ENCODE measurements around the gene RAI2.

Gene RAI2

DNA sequence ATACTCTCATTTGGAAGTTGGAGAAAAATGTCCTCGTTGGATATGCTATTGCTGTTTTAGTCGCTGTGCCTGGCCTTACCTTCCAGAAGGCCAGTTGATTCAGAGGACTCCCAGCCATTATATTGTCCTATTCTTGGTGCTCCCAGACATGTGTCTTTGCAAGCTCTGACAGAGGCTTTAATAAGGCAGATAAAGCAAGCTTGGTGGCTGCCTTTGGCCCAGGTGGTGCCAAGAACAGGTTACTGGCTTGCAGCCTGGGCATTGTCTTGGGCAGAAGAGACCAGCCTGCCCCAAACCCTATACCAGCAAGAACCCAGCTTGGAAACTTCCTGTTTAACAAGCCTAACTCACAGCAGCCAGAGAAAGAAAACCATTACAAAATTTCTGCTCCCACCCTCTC, 16.9 kb downstream of the RAI2 start:
- Mint-ChIP-seq H3K36me3 (ENCODE audit: low read depth) (no peaks in the 10 kb centered on the region), H3K27me3 (ENCODE audit: low read depth) (no peaks in the 10 kb centered on the region), H3K27ac (no peak overlapping the region), H3K4me1 (ENCODE audit: low read depth) (no peaks in the 10 kb centered on the region), H3K9me3 (no peaks in the 10 kb centered on the region), H3K4me3 (no peak overlapping the region)
- DNase-seq (ENCODE audit: low spot score): no peak

DNA sequence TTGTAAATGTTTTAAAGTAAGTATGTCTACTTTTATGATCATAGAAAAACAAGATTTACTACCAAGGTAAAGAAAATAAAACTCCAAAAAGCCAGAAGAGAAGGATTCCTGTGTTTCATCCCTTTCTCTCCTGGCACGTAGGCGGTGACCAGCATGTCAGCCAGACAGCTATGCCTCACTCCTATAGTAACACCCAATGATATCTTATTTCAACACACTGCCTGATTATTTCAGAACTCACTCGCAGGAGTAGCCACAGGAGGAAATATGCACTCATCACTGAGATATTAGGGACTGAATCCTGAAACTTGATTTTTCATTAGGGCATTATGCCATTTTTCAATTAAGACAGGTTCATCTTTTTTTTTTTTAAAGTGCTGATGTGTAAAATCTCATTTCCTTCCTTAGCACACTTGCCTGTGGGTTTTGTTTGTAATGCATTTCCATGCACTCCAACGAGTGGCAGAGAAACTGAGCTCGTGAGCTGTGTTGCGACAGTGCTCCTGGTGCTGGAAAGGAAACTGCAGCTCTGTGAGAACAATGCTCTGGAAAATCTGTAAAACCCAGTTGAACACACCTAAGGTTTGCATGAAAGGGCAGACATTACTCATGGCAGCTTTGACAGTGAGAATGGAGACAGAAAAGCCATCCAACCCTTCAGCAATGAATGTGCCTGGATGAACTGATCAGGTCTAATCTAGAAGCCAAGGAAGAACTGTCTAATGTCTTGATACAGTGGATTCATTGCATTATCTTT, 18.2 kb downstream of the RAI2 start:
- H3K36me3 Mint-ChIP-seq (ENCODE audit: low read depth): no peaks in the 10 kb centered on the region
- no peaks in the 10 kb centered on the region for H3K9me3 Mint-ChIP-seq
- no peak overlapping the region for H3K4me3 Mint-ChIP-seq
- no peaks in the 10 kb centered on the region for H3K4me1 Mint-ChIP-seq (ENCODE audit: low read depth)
- DNase-seq (ENCODE audit: low spot score): no peak
- H3K27me3 Mint-ChIP-seq (ENCODE audit: low read depth): no peaks in the 10 kb centered on the region
- H3K27ac Mint-ChIP-seq: no peak overlapping the region

DNA sequence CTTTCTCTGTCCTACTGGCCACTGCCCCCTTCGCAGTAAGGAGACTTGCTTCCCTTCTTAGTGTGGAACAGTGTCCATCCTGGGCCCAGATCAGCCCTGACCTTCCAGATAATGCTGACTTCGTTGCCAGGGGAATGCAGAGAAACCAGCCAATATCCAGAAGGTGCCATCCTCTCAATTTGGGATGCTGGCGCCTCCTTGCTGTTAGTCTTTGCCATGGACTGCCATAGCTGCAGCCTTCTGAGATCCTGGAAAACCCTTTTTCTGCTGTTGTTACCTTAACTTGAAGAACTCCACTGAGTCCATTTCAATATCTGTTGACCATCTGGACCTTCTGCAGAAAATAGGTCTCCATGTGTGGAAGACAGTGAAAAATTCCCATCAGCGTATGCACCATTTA, 21.8 kb downstream of the RAI2 start:
- H3K36me3 Mint-ChIP-seq (ENCODE audit: low read depth): no peaks in the 10 kb centered on the region
- no peak for DNase-seq (ENCODE audit: low spot score)
- H3K27me3 Mint-ChIP-seq (ENCODE audit: low read depth): no peaks in the 10 kb centered on the region
- H3K4me1 Mint-ChIP-seq (ENCODE audit: low read depth): no peaks in the 10 kb centered on the region
- H3K4me3 Mint-ChIP-seq: no peak overlapping the region
- no peaks in the 10 kb centered on the region for H3K9me3 Mint-ChIP-seq
- H3K27ac Mint-ChIP-seq: no peak overlapping the region

DNA sequence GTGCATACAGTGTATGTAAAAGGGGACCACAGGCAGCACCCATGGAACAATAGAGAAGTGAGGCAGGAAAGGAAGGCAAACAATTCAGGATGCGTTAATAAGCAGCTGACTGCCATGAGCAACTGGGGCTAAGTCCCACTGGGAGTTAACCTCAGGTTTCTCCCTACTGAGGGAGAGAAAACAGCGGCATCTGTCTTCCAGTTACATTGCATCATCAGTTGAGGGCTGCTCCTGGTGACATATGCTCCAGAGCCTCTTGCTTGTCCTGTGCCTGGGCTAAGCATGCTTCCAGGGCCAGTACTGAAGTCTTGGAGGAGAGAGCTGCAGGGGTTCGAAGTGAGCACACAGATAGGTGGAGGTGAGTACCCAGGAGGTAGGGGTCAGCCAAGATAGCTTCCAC, 24.3 kb downstream of the RAI2 start:
- no peaks in the 10 kb centered on the region for H3K27me3 Mint-ChIP-seq (ENCODE audit: low read depth)

DNA sequence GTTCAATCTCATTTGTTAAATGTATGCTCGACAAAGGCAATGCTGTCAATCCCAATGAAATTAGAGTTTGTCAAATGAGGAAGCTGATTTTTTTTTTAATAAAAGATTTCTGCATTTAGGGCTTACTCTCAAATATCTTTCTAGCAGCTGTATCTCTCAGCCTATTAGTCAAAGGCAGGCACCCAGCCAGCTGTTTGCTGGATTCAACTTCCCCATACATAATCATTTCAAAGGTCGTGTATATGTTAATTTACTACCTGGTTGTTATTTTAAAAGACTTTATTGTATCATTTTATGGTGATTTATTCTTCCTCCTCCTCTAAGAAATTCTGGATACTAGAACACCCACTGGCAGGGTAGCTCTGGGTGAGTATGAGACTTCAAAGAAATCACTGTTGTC, 27.1 kb downstream of the RAI2 start:
- no peak for DNase-seq (ENCODE audit: low spot score)
- Mint-ChIP-seq H3K27me3 (ENCODE audit: low read depth) (no peaks in the 10 kb centered on the region), H3K36me3 (ENCODE audit: low read depth) (no peaks in the 10 kb centered on the region), H3K4me1 (ENCODE audit: low read depth) (no peaks in the 10 kb centered on the region), H3K4me3 (no peak overlapping the region), H3K27ac (no peak overlapping the region), H3K9me3 (no peaks in the 10 kb centered on the region)

More for the DNA sequence above, 24.3 kb downstream of the RAI2 start:
- Mint-ChIP-seq H3K4me1 (ENCODE audit: low read depth) (no peaks in the 10 kb centered on the region), H3K4me3 (no peak overlapping the region), H3K36me3 (ENCODE audit: low read depth) (no peaks in the 10 kb centered on the region), H3K27ac (no peak overlapping the region), H3K9me3 (no peaks in the 10 kb centered on the region)
- DNase-seq (ENCODE audit: low spot score): no peak

DNA sequence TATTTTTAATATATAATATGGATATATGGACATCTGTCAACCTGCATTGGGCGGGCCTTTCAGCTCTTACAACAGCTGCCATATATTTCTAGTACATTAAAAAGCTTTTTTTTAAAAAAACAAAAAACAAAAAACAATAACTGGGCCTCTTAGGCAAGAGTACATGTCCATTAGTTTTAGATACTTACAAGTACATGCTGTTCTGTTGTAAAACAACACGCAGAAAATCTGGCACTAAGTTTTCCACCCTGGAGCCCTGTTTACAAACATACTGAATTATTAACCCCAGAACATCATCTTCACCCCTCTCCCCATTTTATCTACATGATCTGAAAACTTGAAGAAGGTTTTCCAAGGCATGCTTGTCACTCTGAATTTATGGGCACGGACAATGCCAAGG, 29.8 kb downstream of the RAI2 start:
- no peaks in the 10 kb centered on the region for H3K4me1 Mint-ChIP-seq (ENCODE audit: low read depth)
- no peaks in the 10 kb centered on the region for H3K9me3 Mint-ChIP-seq
- H3K27ac Mint-ChIP-seq: no peak overlapping the region
- H3K36me3 Mint-ChIP-seq (ENCODE audit: low read depth): no peaks in the 10 kb centered on the region
- no peaks in the 10 kb centered on the region for H3K27me3 Mint-ChIP-seq (ENCODE audit: low read depth)
- no peak for DNase-seq (ENCODE audit: low spot score)
- no peak overlapping the region for H3K4me3 Mint-ChIP-seq

DNA sequence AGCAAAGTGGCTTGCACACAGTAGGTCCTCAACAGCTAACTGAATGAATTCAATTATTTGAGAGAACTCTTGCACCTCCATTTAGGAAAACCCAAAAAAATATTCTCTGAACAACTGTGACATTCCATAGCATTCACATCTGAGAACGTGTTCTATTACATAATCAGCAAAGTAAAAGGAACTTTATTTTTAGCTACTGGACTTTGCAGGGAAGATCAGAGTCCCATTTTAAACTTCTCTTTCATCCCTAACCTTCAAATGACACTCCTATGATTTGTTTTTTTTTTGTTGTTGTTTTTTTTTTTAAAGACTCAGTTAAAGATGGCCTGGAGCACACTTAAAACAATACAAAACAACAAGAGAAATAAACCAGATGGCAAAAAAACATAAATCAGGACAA, 30.9 kb downstream of the RAI2 start:
- Mint-ChIP-seq H3K27ac (no peak overlapping the region), H3K9me3 (no peaks in the 10 kb centered on the region), H3K4me3 (no peak overlapping the region), H3K36me3 (ENCODE audit: low read depth) (no peaks in the 10 kb centered on the region), H3K27me3 (ENCODE audit: low read depth) (no peaks in the 10 kb centered on the region), H3K4me1 (ENCODE audit: low read depth) (no peaks in the 10 kb centered on the region)
- no peak for DNase-seq (ENCODE audit: low spot score)

DNA sequence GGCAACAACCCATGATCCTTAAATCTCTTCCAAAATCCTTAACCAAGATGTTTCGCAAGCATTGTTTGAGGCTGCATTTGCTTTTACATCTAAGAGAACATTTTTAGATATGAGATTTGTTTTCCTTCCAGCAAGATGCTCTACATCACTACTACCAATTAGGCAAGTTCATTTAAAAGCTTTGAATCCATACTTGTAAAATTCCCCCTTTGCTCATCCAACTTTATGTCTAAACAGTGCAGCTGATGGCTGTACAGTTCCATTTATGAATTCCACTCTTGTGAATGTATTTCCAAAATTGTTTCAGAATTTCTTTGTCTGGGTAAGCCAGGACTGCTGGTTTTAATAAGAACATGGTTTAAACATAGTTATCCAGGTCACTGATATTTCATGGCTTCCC, 31.5 kb downstream of the RAI2 start:
- H3K27ac Mint-ChIP-seq: no peak overlapping the region

DNA sequence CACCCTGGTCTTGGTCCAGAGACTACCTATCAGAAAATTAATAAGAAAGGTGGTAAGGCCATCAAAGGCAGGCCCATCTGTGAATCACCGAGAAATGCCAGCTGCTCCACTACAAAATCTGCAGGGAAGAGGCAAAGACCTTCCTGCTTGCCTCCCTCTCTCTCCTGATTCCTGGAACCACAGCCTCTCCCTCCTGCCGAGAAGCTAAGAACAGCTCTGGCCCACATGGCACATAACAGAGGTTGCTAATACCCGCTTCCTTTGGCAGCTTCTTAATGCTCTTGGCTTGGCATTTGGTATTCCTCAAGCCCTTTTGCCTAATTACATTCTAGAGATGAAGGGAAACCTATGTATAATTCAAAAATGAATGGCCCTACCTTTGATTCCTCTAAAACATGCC, 32.9 kb downstream of the RAI2 start:
- DNase-seq (ENCODE audit: low spot score): no peak
- Mint-ChIP-seq H3K36me3 (ENCODE audit: low read depth) (no peaks in the 10 kb centered on the region), H3K9me3 (no peaks in the 10 kb centered on the region), H3K27ac (no peak overlapping the region), H3K4me1 (ENCODE audit: low read depth) (no peaks in the 10 kb centered on the region), H3K27me3 (ENCODE audit: low read depth) (no peaks in the 10 kb centered on the region), H3K4me3 (no peak overlapping the region)

More for the DNA sequence above, 31.5 kb downstream of the RAI2 start:
- Mint-ChIP-seq H3K27me3 (ENCODE audit: low read depth) (no peaks in the 10 kb centered on the region), H3K9me3 (no peaks in the 10 kb centered on the region), H3K4me1 (ENCODE audit: low read depth) (no peaks in the 10 kb centered on the region), H3K4me3 (no peak overlapping the region), H3K36me3 (ENCODE audit: low read depth) (no peaks in the 10 kb centered on the region)
- no peak for DNase-seq (ENCODE audit: low spot score)

DNA sequence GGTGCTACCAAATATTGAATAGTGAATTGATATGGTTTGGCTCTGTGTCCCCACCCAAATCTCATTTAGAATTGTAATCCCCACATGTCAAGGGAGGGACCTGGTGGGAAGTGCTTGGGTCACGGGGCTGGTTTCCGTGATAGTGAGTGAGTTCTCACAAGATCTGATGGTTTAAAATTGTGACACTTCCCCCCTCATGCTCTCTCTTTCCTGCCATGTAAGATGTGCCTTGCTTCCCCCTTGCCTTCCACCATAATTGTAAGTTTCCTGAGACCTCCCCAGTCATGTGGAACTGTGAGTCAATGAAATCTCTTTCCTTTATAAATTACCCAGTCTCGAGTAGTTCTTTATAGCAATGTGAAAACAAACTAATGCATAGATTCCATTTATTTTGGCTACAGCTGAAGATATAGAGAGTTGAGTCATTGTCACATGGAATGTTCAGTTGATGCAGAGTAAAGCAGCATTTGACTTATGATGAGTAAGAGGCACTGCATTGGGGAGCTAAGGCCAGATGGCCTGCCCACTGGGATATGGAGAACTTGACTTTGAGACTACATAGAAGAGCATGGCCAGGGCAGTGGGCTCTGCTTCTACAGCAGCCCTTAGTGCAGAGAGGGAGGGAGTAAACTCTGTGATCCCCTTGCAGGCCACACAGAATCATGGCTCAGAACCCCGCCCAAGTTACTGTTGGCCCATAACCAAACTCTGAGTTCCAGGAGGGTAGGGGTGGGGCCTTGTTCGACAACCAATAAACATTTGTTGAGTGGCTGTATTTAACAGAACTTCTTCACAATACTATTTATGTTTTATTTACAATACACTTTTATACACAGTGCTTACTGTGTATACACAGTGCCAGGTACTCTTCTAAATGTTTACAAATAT, 34.2 kb downstream of the RAI2 start:
- no peak overlapping the region for H3K27ac Mint-ChIP-seq

DNA sequence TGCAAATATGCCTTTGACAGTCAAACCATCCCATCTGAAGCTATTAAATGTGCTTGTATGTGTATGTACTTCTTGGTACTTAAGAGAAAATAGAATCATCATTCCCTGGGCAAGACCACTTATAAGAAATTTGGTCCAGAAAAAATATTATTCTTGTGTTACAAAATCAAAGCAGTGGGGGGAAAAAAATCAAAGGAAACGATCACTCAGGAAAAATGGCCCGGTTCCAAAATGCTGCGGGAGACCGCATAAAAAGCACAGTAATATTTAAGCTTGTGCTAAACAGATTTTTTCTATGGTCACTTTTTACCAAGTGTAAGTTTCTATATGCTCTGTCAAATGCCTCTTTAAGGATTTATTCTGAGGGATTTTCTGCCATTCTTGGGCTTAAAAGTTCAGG, 36.1 kb downstream of the RAI2 start:
- no peak overlapping the region for H3K4me3 Mint-ChIP-seq
- DNase-seq (ENCODE audit: low spot score): no peak
- H3K36me3 Mint-ChIP-seq (ENCODE audit: low read depth): no peaks in the 10 kb centered on the region
- no peaks in the 10 kb centered on the region for H3K9me3 Mint-ChIP-seq
- H3K27me3 Mint-ChIP-seq (ENCODE audit: low read depth): no peaks in the 10 kb centered on the region
- no peaks in the 10 kb centered on the region for H3K4me1 Mint-ChIP-seq (ENCODE audit: low read depth)
- H3K27ac Mint-ChIP-seq: no peak overlapping the region

More for the DNA sequence above, 34.2 kb downstream of the RAI2 start:
- Mint-ChIP-seq H3K36me3 (ENCODE audit: low read depth) (no peaks in the 10 kb centered on the region), H3K27me3 (ENCODE audit: low read depth) (no peaks in the 10 kb centered on the region), H3K9me3 (no peaks in the 10 kb centered on the region), H3K4me3 (no peak overlapping the region), H3K4me1 (ENCODE audit: low read depth) (no peaks in the 10 kb centered on the region)
- no peak for DNase-seq (ENCODE audit: low spot score)

DNA sequence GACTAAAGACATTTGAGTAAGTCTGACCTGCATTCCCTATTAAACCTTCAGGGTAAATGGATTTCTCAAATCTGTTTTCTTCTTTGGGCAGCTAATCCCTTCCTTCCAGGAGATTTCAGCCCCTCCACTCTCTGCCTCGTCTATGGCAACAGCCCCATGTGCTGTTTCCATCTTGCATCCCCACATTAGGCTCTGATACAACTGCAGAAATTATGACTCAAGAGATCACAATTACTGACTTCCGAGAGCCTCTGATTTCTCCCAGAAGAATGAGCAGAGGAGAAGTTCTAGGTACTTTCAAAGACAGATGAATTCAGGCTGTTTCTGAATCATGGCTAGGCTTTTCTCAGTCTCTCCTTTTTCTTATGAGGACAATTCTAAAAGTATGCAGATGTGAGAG, 38.7 kb downstream of the RAI2 start:
- no peak overlapping the region for H3K4me3 Mint-ChIP-seq
- no peak overlapping the region for H3K27ac Mint-ChIP-seq
- H3K36me3 Mint-ChIP-seq (ENCODE audit: low read depth): no peaks in the 10 kb centered on the region
- H3K27me3 Mint-ChIP-seq (ENCODE audit: low read depth): no peaks in the 10 kb centered on the region
- DNase-seq (ENCODE audit: low spot score): no peak
- no peaks in the 10 kb centered on the region for H3K4me1 Mint-ChIP-seq (ENCODE audit: low read depth)
- H3K9me3 Mint-ChIP-seq: no peaks in the 10 kb centered on the region

DNA sequence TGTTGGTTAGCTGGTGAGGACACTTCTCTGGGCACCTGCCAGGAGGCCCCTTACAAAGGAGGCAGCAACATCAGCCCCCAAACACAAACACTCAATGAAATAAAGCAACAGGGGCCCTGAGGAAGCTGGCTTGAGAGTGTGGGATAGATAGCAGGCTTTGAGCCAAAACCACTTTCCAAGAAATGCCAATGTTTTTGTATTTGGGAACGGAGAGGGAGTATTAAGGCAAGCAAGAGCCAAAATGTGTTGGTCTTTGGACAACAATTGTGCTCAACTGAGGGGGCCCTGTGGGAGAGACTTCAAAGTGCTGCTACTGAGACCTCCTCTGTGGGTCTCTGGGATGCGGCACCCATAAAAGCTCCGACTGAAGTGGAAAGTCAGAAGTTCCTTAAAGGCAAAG, 41.0 kb downstream of the RAI2 start:
- DNase-seq (ENCODE audit: low spot score): no peak
- Mint-ChIP-seq H3K27me3 (ENCODE audit: low read depth) (no peaks in the 10 kb centered on the region), H3K9me3 (no peaks in the 10 kb centered on the region), H3K4me3 (no peak overlapping the region), H3K27ac (no peak overlapping the region), H3K4me1 (ENCODE audit: low read depth) (no peaks in the 10 kb centered on the region), H3K36me3 (ENCODE audit: low read depth) (no peaks in the 10 kb centered on the region)

DNA sequence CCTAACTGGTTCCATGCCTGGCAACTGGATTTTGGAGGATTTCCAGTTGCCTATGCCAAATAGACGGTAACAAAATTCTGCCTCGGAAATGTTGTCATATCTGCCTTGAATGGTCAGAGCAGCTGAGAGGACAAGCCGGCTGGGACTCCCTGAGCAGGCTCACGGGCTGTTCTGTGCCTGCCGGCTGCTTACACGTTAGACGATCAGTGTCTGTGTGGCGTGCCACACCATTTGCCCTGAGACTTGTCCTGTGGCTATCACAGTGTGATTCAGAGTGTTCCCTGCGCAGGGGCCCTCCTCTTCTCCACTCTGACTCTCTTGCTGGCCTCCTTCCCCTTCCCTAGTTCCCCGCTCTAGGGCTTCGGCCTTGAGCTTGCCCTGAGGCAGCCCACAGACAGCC, 42.4 kb downstream of the RAI2 start:
- Mint-ChIP-seq H3K27ac (no peak overlapping the region), H3K9me3 (no peaks in the 10 kb centered on the region), H3K4me3 (no peak overlapping the region), H3K27me3 (ENCODE audit: low read depth) (no peaks in the 10 kb centered on the region), H3K4me1 (ENCODE audit: low read depth) (no peaks in the 10 kb centered on the region), H3K36me3 (ENCODE audit: low read depth) (no peaks in the 10 kb centered on the region)
- no peak for DNase-seq (ENCODE audit: low spot score)

Measured in T-helper 2 cell treated with Interferon-gamma antibody and Interleukin-4, amounts not matched to agents 5 μg/mL and 100 μg/mL, for 36 hours (primary cell).